C4-2B (cell line): ENCODE measurements around the gene MVB12B.

Experiments
- ZFX ChIP-seq: fragments of 450-650 bp; IDR thresholded peaks from 2 replicates; pipeline ENCODE4 v1.6.1; 2017
- TF ChIP-seq, protein P1 (sequence below): fragments of 450-650 bp; conservative IDR thresholded peaks from 2 replicates; pipeline ENCODE4 v1.5.1; 2017; ENCODE audit warnings: mild to moderate bottlenecking

DNA sequence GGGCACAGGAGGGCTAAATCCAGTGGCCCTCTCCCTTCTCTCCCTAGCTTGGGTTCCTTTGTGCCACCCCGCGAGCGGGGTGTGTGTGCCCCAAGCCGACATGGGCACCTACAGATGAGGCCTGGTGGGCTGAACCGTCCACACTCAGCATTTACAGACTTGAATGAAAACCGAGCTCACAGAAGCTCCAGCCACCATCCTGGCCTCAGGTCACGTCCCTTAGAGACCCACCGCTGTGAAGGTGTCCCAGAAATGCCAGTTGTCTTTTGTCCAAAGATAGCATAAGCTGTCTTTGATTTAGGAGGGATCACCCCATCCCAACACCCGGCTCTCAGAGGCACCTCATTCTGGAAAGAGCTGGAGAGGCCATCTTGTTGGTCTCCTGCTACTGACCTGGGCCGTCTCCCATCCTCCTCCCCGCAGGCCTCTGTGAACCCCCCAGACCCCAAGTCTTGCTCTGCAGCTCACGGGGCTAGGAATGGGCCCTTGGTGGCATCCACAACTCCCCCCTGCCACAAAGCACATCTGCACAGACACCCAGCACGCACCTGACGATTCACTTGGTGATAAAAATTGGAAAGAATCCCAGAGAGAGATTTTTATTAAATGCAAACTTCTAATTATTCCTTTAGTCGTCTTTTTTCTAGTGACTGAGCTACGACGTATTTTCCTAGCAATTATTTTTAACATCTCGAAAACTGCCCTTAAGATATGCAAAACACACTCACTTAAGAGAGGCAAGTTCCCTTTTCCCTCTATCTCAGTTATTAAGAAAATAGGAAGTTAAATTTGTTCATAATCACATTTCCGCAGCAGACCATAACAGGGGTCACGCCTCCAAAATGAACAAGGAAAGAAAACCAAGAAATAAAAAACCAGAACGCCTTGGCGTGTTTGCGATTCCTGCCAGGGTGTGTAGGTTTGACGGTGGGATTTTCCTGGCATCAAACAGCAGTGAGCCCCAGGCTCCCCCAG, 206.6 kb downstream of the MVB12B start:
- TF ChIP-seq, protein P1, sequence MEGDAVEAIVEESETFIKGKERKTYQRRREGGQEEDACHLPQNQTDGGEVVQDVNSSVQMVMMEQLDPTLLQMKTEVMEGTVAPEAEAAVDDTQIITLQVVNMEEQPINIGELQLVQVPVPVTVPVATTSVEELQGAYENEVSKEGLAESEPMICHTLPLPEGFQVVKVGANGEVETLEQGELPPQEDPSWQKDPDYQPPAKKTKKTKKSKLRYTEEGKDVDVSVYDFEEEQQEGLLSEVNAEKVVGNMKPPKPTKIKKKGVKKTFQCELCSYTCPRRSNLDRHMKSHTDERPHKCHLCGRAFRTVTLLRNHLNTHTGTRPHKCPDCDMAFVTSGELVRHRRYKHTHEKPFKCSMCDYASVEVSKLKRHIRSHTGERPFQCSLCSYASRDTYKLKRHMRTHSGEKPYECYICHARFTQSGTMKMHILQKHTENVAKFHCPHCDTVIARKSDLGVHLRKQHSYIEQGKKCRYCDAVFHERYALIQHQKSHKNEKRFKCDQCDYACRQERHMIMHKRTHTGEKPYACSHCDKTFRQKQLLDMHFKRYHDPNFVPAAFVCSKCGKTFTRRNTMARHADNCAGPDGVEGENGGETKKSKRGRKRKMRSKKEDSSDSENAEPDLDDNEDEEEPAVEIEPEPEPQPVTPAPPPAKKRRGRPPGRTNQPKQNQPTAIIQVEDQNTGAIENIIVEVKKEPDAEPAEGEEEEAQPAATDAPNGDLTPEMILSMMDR, result no peak
- no peak for TF ChIP-seq ZFX
